Measurements from ENCODE around the gene KRTAP1-4.

- TF ChIP-seq, protein P1, sequence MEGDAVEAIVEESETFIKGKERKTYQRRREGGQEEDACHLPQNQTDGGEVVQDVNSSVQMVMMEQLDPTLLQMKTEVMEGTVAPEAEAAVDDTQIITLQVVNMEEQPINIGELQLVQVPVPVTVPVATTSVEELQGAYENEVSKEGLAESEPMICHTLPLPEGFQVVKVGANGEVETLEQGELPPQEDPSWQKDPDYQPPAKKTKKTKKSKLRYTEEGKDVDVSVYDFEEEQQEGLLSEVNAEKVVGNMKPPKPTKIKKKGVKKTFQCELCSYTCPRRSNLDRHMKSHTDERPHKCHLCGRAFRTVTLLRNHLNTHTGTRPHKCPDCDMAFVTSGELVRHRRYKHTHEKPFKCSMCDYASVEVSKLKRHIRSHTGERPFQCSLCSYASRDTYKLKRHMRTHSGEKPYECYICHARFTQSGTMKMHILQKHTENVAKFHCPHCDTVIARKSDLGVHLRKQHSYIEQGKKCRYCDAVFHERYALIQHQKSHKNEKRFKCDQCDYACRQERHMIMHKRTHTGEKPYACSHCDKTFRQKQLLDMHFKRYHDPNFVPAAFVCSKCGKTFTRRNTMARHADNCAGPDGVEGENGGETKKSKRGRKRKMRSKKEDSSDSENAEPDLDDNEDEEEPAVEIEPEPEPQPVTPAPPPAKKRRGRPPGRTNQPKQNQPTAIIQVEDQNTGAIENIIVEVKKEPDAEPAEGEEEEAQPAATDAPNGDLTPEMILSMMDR (IDR thresholded peaks at IDR 0.05 in 4 of 5, conservative IDR thresholded peaks at IDR 0.05 in 1 of 5), result no peak
- no peak for TF ChIP-seq POLR2A (IDR thresholded peaks at IDR 0.05)
Measured at GRCh38 chr17:40986920-40987319, 43.1 kb downstream of the KRTAP1-4 start.

Data from gastrocnemius medialis (tissue), 4 donors.